Stimulated activated CD4-positive, alpha-beta T cell treated with anti-CD3 and anti-CD28 coated beads, Interleukin-2, amount 100 ng/mL, for 48 hours (primary cell): ENCODE data around the gene TMEM233.

ENCODE experiments used
- DNase-seq, 2 donors: peaks; one replicate each; pipeline ENCODE4 v3.0.0-alpha.2; 2020

TMEM233 gene

GRCh38 chr12:119683413-119683812 is 89.8 kb downstream of the TMEM233 start:
- no peak for DNase-seq

- DNase-seq: no peak
Measured at GRCh38 chr12:119683816-119684215, 90.2 kb downstream of the TMEM233 start.

- DNase-seq: no peak
Measured at GRCh38 chr12:119684711-119685369, 91.3 kb downstream of the TMEM233 start.

GRCh38 chr12:119685375-119685774 is 91.8 kb downstream of the TMEM233 start:
- DNase-seq: no peak

- no peak for DNase-seq
Measured at GRCh38 chr12:119686355-119686754, 92.8 kb downstream of the TMEM233 start.

- no peak for DNase-seq
Measured at GRCh38 chr12:119686776-119687175, 93.2 kb downstream of the TMEM233 start.

GRCh38 chr12:119687406-119687805 is 93.8 kb downstream of the TMEM233 start:
- DNase-seq: no peak

GRCh38 chr12:119687879-119688278 is 94.3 kb downstream of the TMEM233 start:
- DNase-seq: no peak

GRCh38 chr12:119689935-119690500 is 96.4 kb downstream of the TMEM233 start:
- no peak for DNase-seq

GRCh38 chr12:119691202-119691810 is 97.7 kb downstream of the TMEM233 start:
- DNase-seq: no peak

GRCh38 chr12:119692410-119692809 is 98.8 kb downstream of the TMEM233 start:
- DNase-seq: no peak
